HCT116 (cell line): ENCODE data around the gene GABPB1. TPM values are rescaled to one million over a fixed set of nuclear protein-coding genes. Genes with fewer than 3 reads are reported as not detected.

Source experiments
- ATAC-seq: fragments of 200-7000 bp; cut with Tn5 transposase; 2 replicates; pipeline ENCODE4 v1.9.1; 2020; ENCODE audit warnings: mild to moderate bottlenecking, moderate library complexity
- BruUV-seq: library from RNA; stranded (reverse); fragments of 400-500 nt; replicated peaks from 2 replicates; lab custom pipeline; 2021; lab: Mats Ljungman, UMichigan
- CTCF ChIA-PET: fragments of 300-600 bp; sonication (Branson Sonifier 250); formaldehyde crosslinking; loops from one replicate; lab custom pipeline; 2021; ENCODE audit warnings: antibody characterized with exemption; lab: Charles Lee
- POLR2A ChIA-PET: fragments of 300-600, 350-600 bp; sonication (Branson Sonifier 250); formaldehyde crosslinking; loops from one replicate; lab custom pipeline; 2021; ENCODE audit warnings: antibody characterized with exemption; lab: Charles Lee
- RAD21 ChIA-PET, 2 experiments: fragments of 300-600 bp; sonication (Branson Sonifier 250); formaldehyde crosslinking; loops; one replicate each; lab custom pipeline; 2023; ENCODE audit warnings: low total read pairs in 2 of 2; ENCODE audit not compliant: uncharacterized antibody in 2 of 2, unreplicated experiment in 2 of 2, low non-redundant PET in 1 of 2; lab: Charles Lee
- DNase-seq: peaks from one replicate; pipeline ENCODE4 v3.0.0-alpha.2; 2010; ENCODE audit warnings: low read depth, low spot score
- H2AFZ ChIP-seq: fragments of 200-600 bp; shearing (Covaris generic), sonication (generic); 2 replicates; pipeline ENCODE4 v1.6.1; 2017; ENCODE audit warnings: low read depth, mixed run types, mixed read lengths, antibody characterized with exemption, low read length; ENCODE audit not compliant: poor library complexity, severe bottlenecking
- H3K27ac ChIP-seq: 2 replicates; pipeline ENCODE4 v1.5.1; 2012; ENCODE audit warnings: low read depth, low read length
- H3K27me3 ChIP-seq: fragments of 200-600 bp; sonication (generic); 2 replicates; pipeline ENCODE4 v1.6.1; 2016; ENCODE audit warnings: mixed run types, low read length, mixed read lengths; ENCODE audit not compliant: insufficient read depth
- H3K36me3 ChIP-seq, 2 experiments: fragments of 200-500 bp in 1 of 2; fragments of 200-600 bp in 1 of 2; sonication (Bioruptor generic) in 1 of 2; sonication (generic) in 1 of 2; 2 replicates each; pipeline versions ENCODE4 v1.5.1 to v1.6.1; 2014 to 2016; ENCODE audit warnings: low read length in 2 of 2, inconsistent platforms in 1 of 2, mixed read lengths in 1 of 2, mixed run types in 1 of 2; ENCODE audit not compliant: insufficient read depth in 2 of 2, control insufficient read depth in 1 of 2
- H3K4me1 ChIP-seq, 2 experiments: fragments of 200-600 bp in 1 of 2; sonication (generic) in 1 of 2; 2 replicates each; pipeline versions ENCODE4 v1.5.1 to v1.6.1; 2012 to 2017; ENCODE audit warnings: low read length in 2 of 2, inconsistent platforms in 1 of 2, mild to moderate bottlenecking in 1 of 2, mixed read lengths in 1 of 2, mixed run types in 1 of 2, moderate library complexity in 1 of 2; ENCODE audit not compliant: insufficient read depth in 2 of 2, control insufficient read depth in 1 of 2
- H3K4me2 ChIP-seq: fragments of 200-600 bp; sonication (generic); 2 replicates; pipeline ENCODE4 v1.6.1; 2017; ENCODE audit warnings: mixed run types, low read length, mixed read lengths
- H3K4me3 ChIP-seq, 2 experiments: fragments of 200-600 bp in 1 of 2; sonication (generic) in 1 of 2; replicated peaks in 1 of 2; 2 replicates each; pipeline ENCODE4 v1.5.1; 2011 to 2016; ENCODE audit warnings: low read length in 2 of 2, control low read depth in 1 of 2, low read depth in 1 of 2, mild to moderate bottlenecking in 1 of 2, mixed read lengths in 1 of 2, mixed run types in 1 of 2
- H3K79me2 ChIP-seq: fragments of 200-600 bp; sonication (generic); 2 replicates; pipeline ENCODE4 v1.6.1; 2017; ENCODE audit warnings: mild to moderate bottlenecking, mixed run types, low read length, moderate library complexity, mixed read lengths; ENCODE audit not compliant: insufficient read depth
- H3K9ac ChIP-seq: fragments of 200-600 bp; sonication (generic); 2 replicates; pipeline ENCODE4 v1.6.1; 2016; ENCODE audit warnings: low read length, mixed read lengths
- H3K9me2 ChIP-seq: fragments of 200-600 bp; sonication (generic), shearing (Covaris generic); 2 replicates; pipeline ENCODE4 v1.6.1; 2017; ENCODE audit warnings: mixed run types, mild to moderate bottlenecking, moderate library complexity; ENCODE audit not compliant: insufficient read depth
- H3K9me3 ChIP-seq, 2 experiments: fragments of 200-500 bp in 1 of 2; fragments of 200-600 bp in 1 of 2; sonication (Bioruptor generic) in 1 of 2; sonication (generic) in 1 of 2; 2 replicates each; pipeline ENCODE4 v1.6.1; 2014 to 2017; ENCODE audit warnings: low read length in 2 of 2, mixed read lengths in 2 of 2, inconsistent platforms in 1 of 2, low read depth in 1 of 2, mild to moderate bottlenecking in 1 of 2, mixed run types in 1 of 2, moderate library complexity in 1 of 2; ENCODE audit not compliant: control insufficient read depth in 1 of 2, insufficient read depth in 1 of 2
- H4K20me1 ChIP-seq: fragments of 200-600 bp; sonication (generic), shearing (Covaris generic); 2 replicates; pipeline ENCODE4 v1.6.1; 2017; ENCODE audit warnings: mixed run types, mild to moderate bottlenecking, moderate library complexity; ENCODE audit not compliant: insufficient read depth
- ATF3 ChIP-seq: IDR thresholded peaks from 2 replicates; pipeline ENCODE4 v1.6.1; 2012
- CBX3 ChIP-seq: IDR thresholded peaks from 2 replicates; pipeline ENCODE4 v1.6.1; 2012; ENCODE audit warnings: low read depth
- CTCF ChIP-seq, 3 experiments: fragments of 200-600 bp in 1 of 3; sonication (generic) in 1 of 3; IDR thresholded peaks in 2 of 3; conservative IDR thresholded peaks in 1 of 3; 2 replicates each; pipeline ENCODE4 v1.5.1; 2012 to 2017; ENCODE audit warnings: low read depth in 2 of 3, low read length in 2 of 3, antibody characterized with exemption in 1 of 3, borderline replicate concordance in 1 of 3, control low read depth in 1 of 3, mild to moderate bottlenecking in 1 of 3, mixed read lengths in 1 of 3, mixed run types in 1 of 3, moderate library complexity in 1 of 3; ENCODE audit not compliant: insufficient read depth in 1 of 3
- ELF1 ChIP-seq: IDR thresholded peaks from 2 replicates; pipeline ENCODE4 v1.6.1; 2012; ENCODE audit warnings: low read depth, borderline replicate concordance
- EZH2 ChIP-seq: fragments of 200-600 bp; sonication (generic); IDR thresholded peaks from 2 replicates; pipeline ENCODE4 v1.6.1; 2017; ENCODE audit warnings: antibody characterized with exemption, mixed run types
- EZH2phosphoT487 ChIP-seq: fragments of 200-600 bp; IDR thresholded peaks from 2 replicates; pipeline ENCODE4 v1.6.1; 2018; ENCODE audit warnings: antibody characterized with exemption, borderline replicate concordance
- FOSL1 ChIP-seq: IDR thresholded peaks from 2 replicates; pipeline ENCODE4 v1.6.1; 2012; ENCODE audit warnings: low read depth
- JUND ChIP-seq: IDR thresholded peaks from 2 replicates; pipeline ENCODE4 v1.6.1; 2012
- POLR2A ChIP-seq: IDR thresholded peaks from 2 replicates; pipeline ENCODE4 v1.7.0; 2011; ENCODE audit warnings: borderline replicate concordance; ENCODE audit not compliant: insufficient read depth, insufficient read length; ENCODE audit errors: extremely low read depth
- POLR2AphosphoS5 ChIP-seq: IDR thresholded peaks from 2 replicates; pipeline ENCODE4 v1.6.1; 2011; ENCODE audit warnings: mild to moderate bottlenecking, low read depth, low read length, moderate library complexity
- SP1 ChIP-seq: IDR thresholded peaks from 2 replicates; pipeline ENCODE4 v1.6.1; 2012; ENCODE audit warnings: low read depth
- SRF ChIP-seq: IDR thresholded peaks from 2 replicates; pipeline ENCODE4 v1.6.1; 2012; ENCODE audit warnings: low read depth
- TCF7L2 ChIP-seq: IDR thresholded peaks from 2 replicates; pipeline ENCODE4 v1.7.0; 2011; ENCODE audit warnings: borderline replicate concordance, inconsistent platforms; ENCODE audit not compliant: insufficient read depth, insufficient read length; ENCODE audit errors: extremely low read depth
- YY1 ChIP-seq: IDR thresholded peaks from 2 replicates; pipeline ENCODE4 v1.6.1; 2011; ENCODE audit warnings: low read length, low read depth, moderate library complexity, mild to moderate bottlenecking; ENCODE audit not compliant: insufficient replicate concordance; ENCODE audit errors: extremely low read depth
- ZBTB33 ChIP-seq: IDR thresholded peaks from 2 replicates; pipeline ENCODE4 v1.6.1; 2011; ENCODE audit warnings: mild to moderate bottlenecking, low read length, moderate library complexity; ENCODE audit not compliant: insufficient replicate concordance; ENCODE audit errors: extremely low read depth
- ZFX ChIP-seq: fragments of 450-650 bp; IDR thresholded peaks from 2 replicates; pipeline ENCODE4 v1.6.1; 2017
- ZNF274 ChIP-seq: fragments of 200-500 bp; sonication (Bioruptor generic); IDR thresholded peaks from 2 replicates; pipeline ENCODE4 v1.6.1; 2014; ENCODE audit warnings: mild to moderate bottlenecking, low read depth, low read length, inconsistent platforms
- intact Hi-C: fragments of 100-400 bp; cut with micrococcal nuclease; formaldehyde crosslinking; loops from 2 replicates; pipeline ENCODE4 v1.10.0; 2022
- total RNA-seq: library from RNA; stranded (reverse); gene quantifications from one replicate; pipeline ENCODE4 v1.2.1, GENCODE V29; 2021; ENCODE audit not compliant: unreplicated experiment
- TF ChIP-seq, protein P1 (sequence below): IDR thresholded peaks from 2 replicates; pipeline ENCODE4 v1.6.1; 2012

GABPB1 gene
- total RNA-seq, 1 experiment from 2014 or later = 20.1 TPM

GRCh38 chr15:50251638-50252182 is 103.3 kb downstream of the GABPB1 start:
- no peak for ATAC-seq
- Histone ChIP-seq H4K20me1 (no peaks in the 10 kb centered on the region), H3K27me3 (peaks cover 3% of the 10 kb centered on the region; the same call in 1 of the 2 replicates), H3K79me2 (no peaks in the 10 kb centered on the region), H3K4me2 (no peak overlapping the region), H2AFZ (no peak overlapping the region), H3K27ac (no peak overlapping the region), H3K36me3 (no peaks in the 10 kb centered on the region), H3K9ac (no peak overlapping the region), H3K9me2 (no peaks in the 10 kb centered on the region)
- no TSS peak for BruUV-seq
- ChIA-PET POLR2A (no interaction called here), CTCF (no interaction called here)
- no peak for DNase-seq
- intact Hi-C loops = no loop called here
- TF ChIP-seq, protein P1, sequence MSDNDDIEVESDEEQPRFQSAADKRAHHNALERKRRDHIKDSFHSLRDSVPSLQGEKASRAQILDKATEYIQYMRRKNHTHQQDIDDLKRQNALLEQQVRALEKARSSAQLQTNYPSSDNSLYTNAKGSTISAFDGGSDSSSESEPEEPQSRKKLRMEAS = no peak
- no peak for TF ChIP-seq JUND
- no peak for TF ChIP-seq POLR2A
- no peak for TF ChIP-seq SP1
- TF ChIP-seq CBX3 = no peak
- TF ChIP-seq EZH2 = no peak
- no peak for TF ChIP-seq ZBTB33
- TF ChIP-seq TCF7L2 = no peak
- no peak for TF ChIP-seq YY1
- TF ChIP-seq FOSL1 = no peak
- no peak for TF ChIP-seq ZNF274
- no peak for TF ChIP-seq ZFX
- TF ChIP-seq SRF = no peak
- no peak for TF ChIP-seq CTCF (IDR thresholded peaks at IDR 0.05 in 2 of 3, conservative IDR thresholded peaks at IDR 0.05 in 1 of 3; ENCODE audit: borderline replicate concordance in 1 of 3, insufficient read depth in 1 of 3, low read depth in 2 of 3, low read length in 2 of 3)
- no peak for TF ChIP-seq POLR2AphosphoS5
- TF ChIP-seq ATF3 = no peak
- TF ChIP-seq EZH2phosphoT487 = no peak
- no peak for TF ChIP-seq ELF1
- TF ChIP-seq, all 23 proteins: peak for 0
- H3K4me1 ChIP-seq = peaks cover 7 to 8% of the 10 kb centered on the region in 2 experiments
- no peak overlapping the region for H3K4me3 ChIP-seq
- RAD21 ChIA-PET = no interaction called here
- no peaks in the 10 kb centered on the region for H3K9me3 ChIP-seq
